Fibroblast of pulmonary artery (primary cell): ENCODE measurements around the gene LAPTM5.

Experiments used
- DNase-seq: peaks from one replicate; pipeline ENCODE4 v3.0.0-alpha.2; 2010; ENCODE audit warnings: low read depth
- H3K4me3 ChIP-seq: replicated peaks from 2 replicates; pipeline ENCODE4 v1.5.1; 2011; ENCODE audit warnings: low read depth, mild to moderate bottlenecking, control low read depth, low read length, moderate library complexity
- TF ChIP-seq, protein P1 (sequence below): IDR thresholded peaks from 2 replicates; pipeline ENCODE4 v1.5.1; 2011; ENCODE audit warnings: mild to moderate bottlenecking, control low read depth, low read length, inconsistent platforms; ENCODE audit errors: missing control alignments

LAPTM5 gene

DNA sequence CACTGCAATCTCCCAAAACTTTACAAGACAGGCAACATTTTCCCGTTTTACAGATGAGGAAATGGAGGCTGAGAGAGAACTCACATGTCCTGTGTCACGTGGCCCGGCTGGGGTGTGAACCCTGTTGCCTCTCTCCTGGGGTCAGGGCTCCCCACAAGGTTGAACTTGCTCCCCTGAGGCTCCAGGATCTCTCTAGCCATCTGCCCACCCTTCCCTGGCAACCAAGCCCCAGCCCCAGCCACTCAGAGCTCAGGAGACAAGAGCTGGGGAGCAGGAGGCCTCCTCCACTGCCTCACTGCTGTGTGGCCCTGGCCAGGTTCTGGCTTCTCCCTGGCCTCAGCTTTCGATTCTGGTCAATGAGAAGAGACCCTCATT, 11.8 kb downstream of the LAPTM5 start:
- TF ChIP-seq, protein P1, sequence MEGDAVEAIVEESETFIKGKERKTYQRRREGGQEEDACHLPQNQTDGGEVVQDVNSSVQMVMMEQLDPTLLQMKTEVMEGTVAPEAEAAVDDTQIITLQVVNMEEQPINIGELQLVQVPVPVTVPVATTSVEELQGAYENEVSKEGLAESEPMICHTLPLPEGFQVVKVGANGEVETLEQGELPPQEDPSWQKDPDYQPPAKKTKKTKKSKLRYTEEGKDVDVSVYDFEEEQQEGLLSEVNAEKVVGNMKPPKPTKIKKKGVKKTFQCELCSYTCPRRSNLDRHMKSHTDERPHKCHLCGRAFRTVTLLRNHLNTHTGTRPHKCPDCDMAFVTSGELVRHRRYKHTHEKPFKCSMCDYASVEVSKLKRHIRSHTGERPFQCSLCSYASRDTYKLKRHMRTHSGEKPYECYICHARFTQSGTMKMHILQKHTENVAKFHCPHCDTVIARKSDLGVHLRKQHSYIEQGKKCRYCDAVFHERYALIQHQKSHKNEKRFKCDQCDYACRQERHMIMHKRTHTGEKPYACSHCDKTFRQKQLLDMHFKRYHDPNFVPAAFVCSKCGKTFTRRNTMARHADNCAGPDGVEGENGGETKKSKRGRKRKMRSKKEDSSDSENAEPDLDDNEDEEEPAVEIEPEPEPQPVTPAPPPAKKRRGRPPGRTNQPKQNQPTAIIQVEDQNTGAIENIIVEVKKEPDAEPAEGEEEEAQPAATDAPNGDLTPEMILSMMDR = no peak
- no peak overlapping the region for H3K4me3 ChIP-seq
- DNase-seq = no peak

DNA sequence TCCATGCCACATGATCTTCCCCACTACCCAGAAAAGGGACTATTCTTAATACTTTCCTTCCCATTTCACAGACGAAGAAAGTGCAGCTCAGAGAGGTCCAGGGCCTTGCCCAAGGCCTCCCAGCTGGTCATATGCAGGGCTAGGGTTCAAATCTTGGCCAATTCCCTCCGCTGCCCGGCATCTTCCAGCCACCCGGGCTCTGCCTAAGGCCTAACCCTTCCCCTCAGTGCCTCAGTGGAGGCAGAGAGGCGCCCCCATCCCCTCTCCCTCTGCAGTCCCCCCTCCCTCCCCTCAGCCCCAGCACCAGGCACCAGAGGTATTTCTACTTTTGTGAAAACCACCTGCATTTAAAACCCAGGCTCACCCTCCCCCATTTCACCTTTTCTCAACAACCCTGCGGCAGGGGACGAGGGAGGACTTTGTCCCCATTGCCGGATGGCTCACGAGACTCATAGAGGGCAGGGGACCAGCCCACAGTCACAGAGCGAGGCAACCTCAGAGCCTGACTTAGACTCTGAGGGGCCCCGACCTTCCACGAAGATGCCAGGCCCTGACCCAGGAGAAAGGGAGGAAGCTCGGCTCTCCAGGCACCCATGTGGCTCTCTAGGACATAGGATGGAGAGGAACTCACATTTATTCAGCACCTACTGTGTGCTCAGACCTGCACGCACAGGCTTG, 12.3 kb downstream of the LAPTM5 start:
- TF ChIP-seq, protein P1 = no peak
- DNase-seq = no peak
- H3K4me3 ChIP-seq = no peak overlapping the region

DNA sequence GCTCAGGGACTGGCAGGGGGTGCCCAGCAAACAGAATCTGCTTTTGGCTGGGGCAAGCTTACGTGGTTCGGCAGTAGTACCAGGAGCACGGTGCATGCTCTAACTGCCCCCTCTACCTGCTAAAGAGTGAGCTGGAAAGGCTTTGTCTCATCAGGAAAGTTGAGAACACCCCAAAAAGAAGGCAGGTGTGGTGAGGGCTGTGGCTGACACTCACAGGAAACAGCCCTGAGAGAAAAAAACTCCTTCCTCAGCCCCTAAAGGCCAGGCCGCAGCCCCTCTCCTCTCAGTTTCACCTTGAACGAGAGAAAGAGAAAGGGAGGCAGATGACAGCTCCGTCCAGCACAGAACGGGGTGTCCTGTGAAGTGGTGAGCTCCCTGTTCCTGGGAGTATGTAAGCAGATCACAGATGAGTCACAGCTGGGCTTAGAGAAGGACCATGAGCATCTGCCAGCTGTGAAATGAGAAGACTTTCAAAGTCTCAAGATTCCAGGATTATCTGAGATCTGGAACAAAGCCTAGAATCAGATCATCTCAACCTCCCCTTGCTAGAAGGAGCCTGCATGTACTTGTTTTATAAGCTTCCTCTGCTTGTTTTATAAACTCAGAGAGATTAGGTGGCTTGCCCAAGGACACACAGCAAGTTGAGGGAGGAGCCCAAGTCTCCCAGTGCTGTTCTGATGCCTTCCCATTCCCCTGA, 13.4 kb downstream of the LAPTM5 start:
- TF ChIP-seq, protein P1 = no peak
- peak; percentile 19 for DNase-seq
- H3K4me3 ChIP-seq = no peak overlapping the region

DNA sequence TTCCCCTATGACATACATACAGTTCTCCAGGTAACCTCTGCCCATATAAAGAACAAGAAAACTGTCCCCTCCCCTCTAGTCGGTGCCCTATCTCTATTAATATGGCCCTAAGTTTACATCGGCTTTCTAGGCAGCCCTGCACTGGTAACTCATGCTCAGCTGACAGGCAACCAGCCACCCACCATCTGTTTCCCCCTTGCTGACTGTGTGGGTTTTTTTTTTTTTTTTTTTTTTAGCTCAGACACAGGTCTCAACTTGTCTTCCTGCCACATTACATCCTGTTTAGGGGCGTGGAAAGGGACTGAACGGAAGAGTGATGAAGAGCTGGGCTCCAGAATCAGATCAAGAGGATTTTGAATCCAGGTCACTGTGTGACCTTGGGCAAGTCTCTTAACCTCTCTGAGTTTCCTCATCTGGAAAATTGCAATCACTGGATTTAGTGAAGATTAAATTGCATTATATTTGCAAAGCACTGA, 14.0 kb downstream of the LAPTM5 start:
- H3K4me3 ChIP-seq = no peak overlapping the region
- TF ChIP-seq, protein P1 = no peak
- no peak for DNase-seq

DNA sequence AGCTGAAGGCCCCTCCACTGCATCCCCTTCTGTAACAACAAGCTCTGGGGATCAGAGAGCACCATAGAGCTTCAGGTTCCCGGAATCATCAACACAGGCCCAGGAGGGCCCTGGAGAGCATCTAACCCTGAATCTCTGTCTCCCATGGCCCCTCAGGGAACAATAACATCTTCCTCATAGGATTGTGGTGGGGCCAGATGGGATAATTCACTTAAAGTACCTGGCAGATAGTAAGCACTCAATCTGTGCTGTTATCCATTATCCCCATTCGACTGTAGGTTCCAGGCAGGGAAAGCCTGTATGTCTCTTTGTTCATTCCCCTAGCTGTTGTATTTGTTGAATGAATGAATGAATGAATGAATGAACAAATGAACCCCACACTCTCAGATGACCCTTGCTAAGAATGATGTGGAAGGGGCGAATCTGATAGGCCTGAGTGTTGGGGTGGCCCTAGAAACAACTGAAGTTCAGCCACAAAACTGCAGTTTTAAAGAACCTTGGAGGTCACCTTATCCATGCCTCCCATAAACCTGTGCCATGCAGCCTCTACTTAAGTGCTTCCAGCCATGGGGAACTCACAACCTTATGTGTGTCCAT, 14.5 kb downstream of the LAPTM5 start:
- TF ChIP-seq, protein P1 = no peak
- DNase-seq = no peak
- no peak overlapping the region for H3K4me3 ChIP-seq

DNA sequence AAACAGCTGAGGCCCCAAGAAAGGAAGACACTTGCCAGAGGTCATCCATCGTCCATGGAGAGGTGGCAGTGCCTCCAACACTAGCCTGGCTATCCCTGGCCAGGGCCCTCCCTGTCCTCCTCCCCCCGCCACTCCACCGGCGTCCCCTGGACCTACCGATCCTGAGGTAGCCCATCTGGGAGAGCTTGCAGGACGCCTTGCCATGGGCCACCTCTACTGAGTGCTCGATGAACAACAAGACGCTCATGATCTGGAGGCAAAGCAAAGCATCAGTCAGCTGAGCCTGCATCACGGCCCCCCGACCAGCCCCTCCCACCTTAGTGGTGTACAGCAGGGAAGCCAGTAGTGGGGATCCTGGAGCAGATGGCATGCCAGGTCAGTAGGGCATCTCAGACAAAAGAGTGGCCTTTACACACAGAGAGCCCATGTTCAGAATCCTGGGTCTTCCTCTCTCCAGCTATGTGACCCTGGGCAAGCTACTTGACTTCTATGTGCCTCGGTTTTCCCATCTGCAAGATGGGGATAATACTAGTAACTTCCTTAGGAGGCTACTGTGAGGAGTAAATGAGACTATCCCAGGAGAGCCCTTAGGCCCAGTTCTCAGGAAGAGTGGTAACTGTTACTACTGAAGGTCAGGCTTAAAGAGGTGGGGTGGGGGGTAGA, 15.1 kb downstream of the LAPTM5 start:
- H3K4me3 ChIP-seq = no peak overlapping the region
- DNase-seq = no peak
- TF ChIP-seq, protein P1 = no peak
